ENCODE data around the gene SLC6A8. TPM values are rescaled to one million over a fixed set of nuclear protein-coding genes. Genes with fewer than 3 reads are reported as not detected.

SLC6A8 gene
- total RNA-seq, 6 donors from 2014 or later = 3.9 to 8.1 (median 6.1) TPM

DNA sequence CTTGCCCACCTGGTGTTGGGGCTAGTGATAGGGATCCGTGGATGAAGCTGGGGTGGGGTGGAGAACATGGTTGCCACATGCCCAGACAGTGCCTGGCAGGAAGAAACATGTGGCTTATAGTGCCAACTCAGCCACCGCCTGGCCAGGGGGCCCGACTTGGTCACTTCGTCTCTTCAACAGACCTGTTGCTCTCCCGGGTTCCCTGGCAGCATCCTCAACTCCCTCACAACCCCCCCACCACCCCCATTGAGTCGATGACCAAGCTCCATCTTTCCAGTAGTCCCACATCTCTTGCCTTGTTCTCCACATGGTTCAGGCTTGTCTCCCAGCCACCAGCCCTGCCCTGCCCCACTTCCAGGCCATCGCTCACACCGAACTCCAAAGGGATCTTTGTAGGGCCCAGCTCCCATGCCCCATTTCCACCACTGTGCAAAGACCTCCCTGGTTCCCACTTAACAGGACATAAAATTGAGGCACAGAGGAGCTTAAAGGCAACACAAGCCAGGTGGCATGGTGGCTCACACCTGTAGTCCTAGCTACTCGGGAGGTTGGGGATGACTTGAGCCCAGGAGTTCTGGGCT, 21.9 kb upstream of the SLC6A8 start:
- peaks cover 0 to 7% (median 0%) of the 10 kb centered on the region in 4 donors for H3K27me3 ChIP-seq
- TF ChIP-seq, protein P1, sequence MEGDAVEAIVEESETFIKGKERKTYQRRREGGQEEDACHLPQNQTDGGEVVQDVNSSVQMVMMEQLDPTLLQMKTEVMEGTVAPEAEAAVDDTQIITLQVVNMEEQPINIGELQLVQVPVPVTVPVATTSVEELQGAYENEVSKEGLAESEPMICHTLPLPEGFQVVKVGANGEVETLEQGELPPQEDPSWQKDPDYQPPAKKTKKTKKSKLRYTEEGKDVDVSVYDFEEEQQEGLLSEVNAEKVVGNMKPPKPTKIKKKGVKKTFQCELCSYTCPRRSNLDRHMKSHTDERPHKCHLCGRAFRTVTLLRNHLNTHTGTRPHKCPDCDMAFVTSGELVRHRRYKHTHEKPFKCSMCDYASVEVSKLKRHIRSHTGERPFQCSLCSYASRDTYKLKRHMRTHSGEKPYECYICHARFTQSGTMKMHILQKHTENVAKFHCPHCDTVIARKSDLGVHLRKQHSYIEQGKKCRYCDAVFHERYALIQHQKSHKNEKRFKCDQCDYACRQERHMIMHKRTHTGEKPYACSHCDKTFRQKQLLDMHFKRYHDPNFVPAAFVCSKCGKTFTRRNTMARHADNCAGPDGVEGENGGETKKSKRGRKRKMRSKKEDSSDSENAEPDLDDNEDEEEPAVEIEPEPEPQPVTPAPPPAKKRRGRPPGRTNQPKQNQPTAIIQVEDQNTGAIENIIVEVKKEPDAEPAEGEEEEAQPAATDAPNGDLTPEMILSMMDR (IDR thresholded peaks at IDR 0.05) = no peak
- TF ChIP-seq POLR2A (IDR thresholded peaks at IDR 0.05) (no peak), EP300 (IDR thresholded peaks at IDR 0.05) (no peak), POLR2AphosphoS5 (IDR thresholded peaks at IDR 0.05) (no peak)

DNA sequence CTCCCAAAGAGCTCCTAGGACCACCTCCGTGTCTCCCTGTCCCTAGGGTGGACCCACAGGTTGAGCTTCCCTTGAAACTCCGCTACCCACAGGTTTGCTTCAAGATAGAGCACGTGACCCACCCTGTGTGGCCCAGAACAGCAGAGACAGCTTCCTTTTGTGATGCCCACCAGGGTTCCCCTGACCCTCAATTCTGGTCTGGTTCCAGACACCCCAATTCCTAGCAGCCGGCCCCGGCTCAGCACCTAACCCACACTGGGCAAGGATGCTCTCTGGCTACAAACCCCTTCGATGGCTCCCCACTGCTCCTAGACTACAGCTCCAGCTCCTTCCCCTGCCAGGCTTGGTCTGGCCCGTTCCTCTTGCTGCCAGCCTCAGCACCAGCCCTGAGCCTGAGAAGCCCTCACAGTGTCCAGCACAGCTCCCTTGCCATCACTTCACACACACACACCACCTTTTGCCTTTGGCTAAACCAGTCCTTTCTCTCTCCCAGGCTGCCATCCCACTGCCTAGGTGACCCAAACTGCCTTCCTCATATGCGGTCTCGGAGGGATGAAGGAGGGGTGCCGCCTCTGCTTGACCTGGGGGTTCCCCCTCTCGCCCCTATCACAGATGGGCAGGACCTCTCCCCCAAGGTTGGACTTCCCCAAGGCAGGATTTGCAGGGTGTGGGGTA, 20.3 kb upstream of the SLC6A8 start:
- peak overlapping the region in 1 of 4 donors; percentile 6 for H3K4me3 ChIP-seq
- H3K27me3 ChIP-seq = peaks cover 0 to 7% (median 0%) of the 10 kb centered on the region in 4 donors
- TF ChIP-seq POLR2AphosphoS5 (IDR thresholded peaks at IDR 0.05) (no peak), POLR2A (IDR thresholded peaks at IDR 0.05) (no peak), EP300 (IDR thresholded peaks at IDR 0.05) (no peak)
- TF ChIP-seq, protein P1 (IDR thresholded peaks at IDR 0.05) = no peak
- 71 to 73% methylated on average over 7 to 11 of the region's 11 CpGs for WGBS, 2 donors
- DNase-seq = no peak
- no peaks in the 10 kb centered on the region for H3K9me3 ChIP-seq
- no peak for ATAC-seq (ENCODE audit: low FRiP score in 2 of 2)
- peaks cover 0 to 1% (median 0%) of the 10 kb centered on the region in 4 donors for H3K4me1 ChIP-seq
- H3K27ac ChIP-seq = no peak overlapping the region
- no peaks in the 10 kb centered on the region for H3K36me3 ChIP-seq

More for the DNA sequence above, 21.9 kb upstream of the SLC6A8 start:
- H3K27ac ChIP-seq = no peak overlapping the region
- ATAC-seq (ENCODE audit: low FRiP score in 2 of 2) = no peak
- no peak for DNase-seq
- no peaks in the 10 kb centered on the region for H3K36me3 ChIP-seq
- H3K4me3 ChIP-seq = no peak overlapping the region
- peaks cover 0 to 3% (median 0%) of the 10 kb centered on the region in 4 donors for H3K4me1 ChIP-seq
- WGBS, 2 donors = 78 to 79% methylated on average over 9 of the region's 9 CpGs
- H3K9me3 ChIP-seq = no peaks in the 10 kb centered on the region

DNA sequence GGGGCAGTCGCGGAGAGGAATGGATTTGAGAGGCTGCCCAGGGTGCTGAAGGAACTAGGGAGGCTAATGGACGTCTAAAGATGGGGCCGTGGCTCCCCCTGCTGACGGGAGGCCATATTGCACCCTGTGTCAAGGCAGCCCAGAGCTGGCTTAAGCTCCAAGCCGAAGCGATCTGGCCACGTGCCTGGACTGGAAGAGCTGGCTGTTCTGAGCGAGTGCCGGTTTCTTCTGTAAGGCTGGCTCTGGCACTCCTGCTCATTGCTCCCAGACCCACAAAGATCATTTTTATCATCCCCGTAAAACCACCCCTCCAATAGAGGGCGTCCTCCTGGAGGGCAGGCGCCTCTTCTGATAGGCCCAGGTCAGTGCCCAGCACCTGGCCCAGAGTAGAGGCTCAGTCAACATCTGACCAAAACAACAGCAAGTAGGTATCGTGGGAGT, 19.8 kb upstream of the SLC6A8 start:
- H3K27ac ChIP-seq = no peak overlapping the region
- DNase-seq (peak; percentile 56 to 73), ATAC-seq (ENCODE audit: low FRiP score in 2 of 2) (peak; percentile 72 to 84)
- H3K4me3 ChIP-seq = peak overlapping the region in 1 of 4 donors; percentile 6
- H3K4me1 ChIP-seq = peaks cover 0 to under 1% (median 0%) of the 10 kb centered on the region in 4 donors
- H3K9me3 ChIP-seq = no peaks in the 10 kb centered on the region
- WGBS, 2 donors = 49 to 90% methylated on average over 2 to 14 of the region's 14 CpGs
- peaks cover 0 to 9% (median 0%) of the 10 kb centered on the region in 4 donors for H3K27me3 ChIP-seq
- no peaks in the 10 kb centered on the region for H3K36me3 ChIP-seq
- TF ChIP-seq, protein P1 (IDR thresholded peaks at IDR 0.05) = peak; percentile 71 to 86 (median 80)
- TF ChIP-seq POLR2AphosphoS5 (IDR thresholded peaks at IDR 0.05) = no peak

DNA sequence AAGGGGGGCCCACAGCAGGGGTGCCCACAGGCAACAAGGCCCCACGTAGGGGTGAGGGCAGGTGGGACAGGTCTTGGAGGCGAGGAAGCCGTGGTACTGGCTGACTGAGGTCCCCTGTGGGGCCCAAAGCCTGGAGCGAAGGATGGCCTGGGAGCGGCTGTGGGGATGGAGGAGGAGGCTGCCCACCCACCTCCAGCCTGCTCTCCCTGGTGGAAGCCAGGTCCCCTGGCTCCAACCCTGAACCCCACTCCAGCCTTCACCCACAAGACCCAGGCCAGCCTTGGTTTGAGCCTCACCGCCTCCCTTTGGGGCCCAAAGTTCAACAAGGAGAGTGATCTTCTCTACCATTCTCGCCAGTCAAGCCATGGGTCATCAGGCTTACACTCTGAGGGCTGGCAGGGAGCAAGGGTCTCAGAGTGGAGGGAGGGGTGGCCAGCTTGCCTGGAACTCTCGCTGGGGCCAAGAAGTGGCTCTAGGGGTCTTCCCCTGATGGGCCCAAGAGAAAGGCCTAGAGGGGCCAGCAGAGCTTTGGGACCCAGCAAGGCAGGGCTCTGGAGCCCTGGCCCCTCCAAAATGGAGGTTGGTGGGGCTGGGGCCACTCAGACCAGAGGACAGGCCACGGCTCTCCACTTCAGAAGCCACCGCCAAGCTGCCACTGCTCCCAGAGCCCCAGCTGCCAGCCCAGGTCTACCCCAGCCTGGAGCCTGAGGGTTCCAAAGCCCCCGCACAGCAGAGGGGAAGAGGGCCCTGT, 19.1 kb upstream of the SLC6A8 start:
- H3K36me3 ChIP-seq = no peaks in the 10 kb centered on the region
- peaks cover 0 to 6% (median 0%) of the 10 kb centered on the region in 4 donors for H3K4me1 ChIP-seq
- no peak overlapping the region for H3K27ac ChIP-seq
- WGBS, 2 donors = 81 to 88% methylated on average over 5 to 10 of the region's 11 CpGs
- no peak for TF ChIP-seq POLR2AphosphoS5 (IDR thresholded peaks at IDR 0.05)
- no peak for TF ChIP-seq POLR2A (IDR thresholded peaks at IDR 0.05)
- TF ChIP-seq, protein P1 (IDR thresholded peaks at IDR 0.05) = no peak
- no peak for TF ChIP-seq EP300 (IDR thresholded peaks at IDR 0.05)
- ATAC-seq (ENCODE audit: low FRiP score in 2 of 2) = no peak
- H3K9me3 ChIP-seq = no peaks in the 10 kb centered on the region
- no peak for DNase-seq
- H3K4me3 ChIP-seq = no peak overlapping the region
- peaks cover 0 to 15% (median 0%) of the 10 kb centered on the region in 4 donors for H3K27me3 ChIP-seq
